Panc1 (cell line): Measurements from ENCODE around the gene CCDC85A. TPM values are rescaled to one million over a fixed set of nuclear protein-coding genes. Genes with fewer than 3 reads are reported as not detected.

Experiments used
- ATAC-seq: fragments of 200-7000 bp; cut with Tn5 transposase; 2 replicates; pipeline ENCODE4 v1.9.1; 2020; ENCODE audit warnings: mild to moderate bottlenecking, moderate library complexity
- BruUV-seq: library from RNA; stranded (reverse); fragments of 400-500 nt; replicated peaks from 2 replicates; lab custom pipeline; 2021; lab: Mats Ljungman, UMichigan
- CTCF ChIA-PET: fragments of 300-600 bp; sonication (Branson Sonifier 250); formaldehyde crosslinking; loops from one replicate; lab custom pipeline; 2022; ENCODE audit warnings: antibody characterized with exemption; lab: Charles Lee
- POLR2A ChIA-PET: fragments of 300-600 bp; sonication (Branson Sonifier 250); formaldehyde crosslinking; loops from one replicate; lab custom pipeline; 2022; ENCODE audit warnings: antibody characterized with exemption; lab: Charles Lee
- DNase-seq: peaks from one replicate; pipeline ENCODE4 v3.0.0-alpha.2; 2010; ENCODE audit warnings: low read depth, low spot score
- H3K27ac ChIP-seq: 2 replicates; pipeline ENCODE4 v1.5.1; 2011; ENCODE audit warnings: mild to moderate bottlenecking, low read length, inconsistent platforms
- H3K27me3 ChIP-seq: fragments of 200-500 bp; sonication (Bioruptor generic); 2 replicates; pipeline ENCODE4 v1.6.0; 2014; ENCODE audit warnings: low read length, inconsistent platforms; ENCODE audit not compliant: control insufficient read depth, insufficient read depth
- H3K36me3 ChIP-seq: fragments of 200-500 bp; sonication (Bioruptor generic); 2 replicates; pipeline ENCODE4 v1.5.1; 2014; ENCODE audit warnings: inconsistent platforms, mild to moderate bottlenecking, low read length, moderate library complexity; ENCODE audit not compliant: control insufficient read depth, insufficient read depth
- H3K4me1 ChIP-seq: 2 replicates; pipeline ENCODE4 v1.5.1; 2011; ENCODE audit warnings: inconsistent platforms, mild to moderate bottlenecking, low read length, moderate library complexity; ENCODE audit not compliant: control insufficient read depth, insufficient read depth
- H3K4me3 ChIP-seq, 2 experiments: 2 replicates each; pipeline ENCODE4 v1.5.1; 2011 to 2012; ENCODE audit warnings: low read depth in 2 of 2, low read length in 2 of 2, mild to moderate bottlenecking in 2 of 2, inconsistent platforms in 1 of 2, moderate library complexity in 1 of 2
- H3K9me3 ChIP-seq: fragments of 200-500 bp; sonication (Bioruptor generic); 2 replicates; pipeline ENCODE4 v1.5.1; 2014; ENCODE audit warnings: low read depth, mild to moderate bottlenecking, inconsistent platforms, low read length, moderate library complexity; ENCODE audit not compliant: control insufficient read depth, insufficient read depth
- POLR2AphosphoS5 ChIP-seq: IDR thresholded peaks from 2 replicates; pipeline ENCODE4 v1.6.1; 2012; ENCODE audit warnings: mild to moderate bottlenecking, low read depth, low read length, moderate library complexity
- REST ChIP-seq, 2 experiments: IDR thresholded peaks; 2 replicates each; pipeline ENCODE4 v1.6.1; 2011 to 2012; ENCODE audit warnings: low read depth in 2 of 2, control low read depth in 1 of 2, low read length in 1 of 2, mild to moderate bottlenecking in 1 of 2, moderate library complexity in 1 of 2; ENCODE audit not compliant: insufficient read depth in 1 of 2
- SIN3A ChIP-seq: IDR thresholded peaks from 2 replicates; pipeline ENCODE4 v1.6.1; 2012; ENCODE audit warnings: low read depth, mild to moderate bottlenecking, low read length, moderate library complexity, borderline replicate concordance; ENCODE audit not compliant: insufficient read depth
- TCF7L2 ChIP-seq: IDR thresholded peaks from 2 replicates; pipeline ENCODE4 v1.6.1; 2011; ENCODE audit warnings: mild to moderate bottlenecking, low read depth, low read length, inconsistent platforms
- in situ Hi-C: cut with HindIII; loops from 2 replicates; pipeline ENCODE4 v1.10.0; 2016; ENCODE audit warnings: low sequenced_read_pairs, low pct_unique_long_range_greater_than_20kb
- intact Hi-C: fragments of 100-400 bp; cut with micrococcal nuclease; formaldehyde crosslinking; loops from one replicate; pipeline ENCODE4 v1.10.0; 2022; ENCODE audit not compliant: unreplicated experiment
- total RNA-seq: library from RNA; stranded (reverse); gene quantifications from one replicate; pipeline ENCODE4 v1.2.1, GENCODE V29; 2021; ENCODE audit not compliant: unreplicated experiment
- TF ChIP-seq, protein P1 (sequence below): fragments of 450-650 bp; IDR thresholded peaks from 2 replicates; pipeline ENCODE4 v1.5.1; 2017; ENCODE audit warnings: mild to moderate bottlenecking

The CCDC85A gene
- total RNA-seq, 1 experiment from 2014 or later, result 0.05 TPM

- no TSS peak for BruUV-seq
- ChIA-PET CTCF (no interaction called here), POLR2A (no interaction called here)
- no peaks in the 10 kb centered on the region for H3K4me1 ChIP-seq
- ATAC-seq (no peak), DNase-seq (no peak)
- H3K27ac ChIP-seq, result no peak overlapping the region
- H3K4me3 ChIP-seq, result no peak overlapping the region
- TF ChIP-seq REST (IDR thresholded peaks at IDR 0.05; ENCODE audit: insufficient read depth in 1 of 2, low read depth in 2 of 2, low read length in 1 of 2) (no peak), SIN3A (no peak), POLR2AphosphoS5 (no peak), TCF7L2 (no peak)
- TF ChIP-seq, protein P1, sequence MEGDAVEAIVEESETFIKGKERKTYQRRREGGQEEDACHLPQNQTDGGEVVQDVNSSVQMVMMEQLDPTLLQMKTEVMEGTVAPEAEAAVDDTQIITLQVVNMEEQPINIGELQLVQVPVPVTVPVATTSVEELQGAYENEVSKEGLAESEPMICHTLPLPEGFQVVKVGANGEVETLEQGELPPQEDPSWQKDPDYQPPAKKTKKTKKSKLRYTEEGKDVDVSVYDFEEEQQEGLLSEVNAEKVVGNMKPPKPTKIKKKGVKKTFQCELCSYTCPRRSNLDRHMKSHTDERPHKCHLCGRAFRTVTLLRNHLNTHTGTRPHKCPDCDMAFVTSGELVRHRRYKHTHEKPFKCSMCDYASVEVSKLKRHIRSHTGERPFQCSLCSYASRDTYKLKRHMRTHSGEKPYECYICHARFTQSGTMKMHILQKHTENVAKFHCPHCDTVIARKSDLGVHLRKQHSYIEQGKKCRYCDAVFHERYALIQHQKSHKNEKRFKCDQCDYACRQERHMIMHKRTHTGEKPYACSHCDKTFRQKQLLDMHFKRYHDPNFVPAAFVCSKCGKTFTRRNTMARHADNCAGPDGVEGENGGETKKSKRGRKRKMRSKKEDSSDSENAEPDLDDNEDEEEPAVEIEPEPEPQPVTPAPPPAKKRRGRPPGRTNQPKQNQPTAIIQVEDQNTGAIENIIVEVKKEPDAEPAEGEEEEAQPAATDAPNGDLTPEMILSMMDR, result no peak
- H3K36me3 ChIP-seq, result no peaks in the 10 kb centered on the region
- peaks cover 2% of the 10 kb centered on the region; the same call in 1 of the 2 replicates for H3K27me3 ChIP-seq
- in situ Hi-C loops (no loop called here), intact Hi-C loops (no loop called here)
- H3K9me3 ChIP-seq, result no peaks in the 10 kb centered on the region
These were observed 20.8 kb downstream of the CCDC85A start for GRCh38 chr2:56204556-56204955.

DNA sequence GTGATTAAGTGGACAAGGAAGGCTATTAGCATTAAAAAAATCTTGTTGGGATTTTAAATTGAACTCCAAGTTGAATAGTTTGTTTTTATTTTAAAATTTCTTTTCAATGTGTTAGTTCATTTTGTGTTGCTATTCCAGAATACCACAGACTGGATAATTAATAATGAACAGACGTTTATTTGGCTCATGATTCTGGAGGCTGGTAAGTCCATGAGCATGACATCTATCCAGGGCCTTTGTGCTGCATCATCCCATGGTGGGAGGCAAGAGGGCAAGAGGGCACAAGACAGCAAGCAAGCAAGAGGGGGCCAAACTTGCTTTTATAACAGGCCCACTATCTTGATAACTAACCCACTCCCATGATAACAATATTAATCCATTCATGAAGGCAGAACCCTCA, 22.5 kb downstream of the CCDC85A start:
- H3K4me3 ChIP-seq, result no peak overlapping the region
- no peak overlapping the region for H3K27ac ChIP-seq
- in situ Hi-C loops, result no loop called here
- TF ChIP-seq POLR2AphosphoS5 (no peak), SIN3A (no peak), TCF7L2 (no peak), REST (IDR thresholded peaks at IDR 0.05; ENCODE audit: insufficient read depth in 1 of 2, low read depth in 2 of 2, low read length in 1 of 2) (no peak)
- TF ChIP-seq, protein P1, result no peak
- BruUV-seq, result no TSS peak
- ChIA-PET POLR2A (no interaction called here), CTCF (no interaction called here)
- no peaks in the 10 kb centered on the region for H3K9me3 ChIP-seq
- intact Hi-C loops, result no loop called here
- no peak for ATAC-seq
- peaks cover 2% of the 10 kb centered on the region; the same call in 1 of the 2 replicates for H3K27me3 ChIP-seq
- no peaks in the 10 kb centered on the region for H3K4me1 ChIP-seq
- no peak for DNase-seq
- H3K36me3 ChIP-seq, result no peaks in the 10 kb centered on the region
